ENCODE results near the gene PCDHB12. TPM values are rescaled to one million over a fixed set of nuclear protein-coding genes. Genes with fewer than 3 reads are reported as not detected.

PCDHB12 gene
- polyA plus RNA-seq, 12 donors: 1.9 to 3.8 (median 2.8) TPM; not detected in 1

GRCh38 chr5:141260458-141261237 is 52.1 kb downstream of the PCDHB12 start:
- no peak for DNase-seq

DNA sequence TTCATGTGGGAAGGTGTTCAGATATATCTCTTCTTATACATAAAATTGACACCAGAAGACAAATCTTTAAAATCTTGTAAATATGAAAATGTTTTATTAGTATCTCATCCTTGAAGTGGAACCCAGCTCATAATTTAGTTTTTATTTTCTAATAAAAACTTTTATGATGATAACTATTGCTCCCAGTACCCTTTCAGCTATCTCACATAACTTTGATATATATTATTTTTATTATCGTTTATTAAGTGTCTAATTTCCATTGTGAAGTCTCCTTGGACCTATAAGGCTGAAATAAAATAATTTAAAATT is 52.7 kb downstream of the PCDHB12 start:
- no peak for DNase-seq

Other genes starting within 250 kb of the PCDHB12 start
- gene PCDHAC2, start 242.2 kb upstream of the PCDHB12 start, polyA plus RNA-seq (ENCODE audit: insufficient read length in 12 of 12): 1 to 10 TPM in 6 of 12 donors, under 1 TPM in 4, not detected in 2; 0.66 to 9.4 (median 1.1) TPM
- under 1 TPM in 10 of 12 donors, not detected in 2; 0.05 to 0.23 (median 0.11) TPM for gene PCDHB1, start 157.3 kb upstream of the PCDHB12 start, polyA plus RNA-seq (ENCODE audit: insufficient read length in 12 of 12)
- gene PCDHB2, start 114.1 kb upstream of the PCDHB12 start, polyA plus RNA-seq (ENCODE audit: insufficient read length in 12 of 12): 1 to 10 TPM in 11 of 12 donors, not detected in 1; 2.9 to 5.8 (median 4.2) TPM
- 1 to 10 TPM in 10 of 12 donors, not detected in 2; 1.4 to 2.4 (median 2.1) TPM for gene PCDHB3, start 108.2 kb upstream of the PCDHB12 start, polyA plus RNA-seq (ENCODE audit: insufficient read length in 12 of 12)
- 1 to 10 TPM in 10 of 12 donors, not detected in 2; 2.6 to 4.6 (median 3.2) TPM for gene PCDHB4, start 86.9 kb upstream of the PCDHB12 start, polyA plus RNA-seq (ENCODE audit: insufficient read length in 12 of 12)
- gene PCDHB5, start 73.5 kb upstream of the PCDHB12 start, polyA plus RNA-seq (ENCODE audit: insufficient read length in 12 of 12): 1 to 10 TPM in 11 of 12 donors, not detected in 1; 3.1 to 5.1 (median 3.9) TPM
- 1 to 10 TPM in 11 of 12 donors, not detected in 1; 1.6 to 3.8 (median 1.9) TPM for gene PCDHB6, start 58.7 kb upstream of the PCDHB12 start, polyA plus RNA-seq (ENCODE audit: insufficient read length in 12 of 12)
- gene PCDHB7, start 36.1 kb upstream of the PCDHB12 start, polyA plus RNA-seq (ENCODE audit: insufficient read length in 12 of 12): 1 to 10 TPM in 11 of 12 donors, not detected in 1; 1.8 to 3.3 (median 2.4) TPM
- 1 to 10 TPM in 6 of 12 donors, under 1 TPM in 4, not detected in 2; 0.44 to 1.6 (median 1.2) TPM for gene PCDHB8, start 30.9 kb upstream of the PCDHB12 start, polyA plus RNA-seq (ENCODE audit: insufficient read length in 12 of 12)
- gene PCDHB16, start 26.3 kb upstream of the PCDHB12 start, polyA plus RNA-seq (ENCODE audit: insufficient read length in 12 of 12): 1 to 10 TPM in 11 of 12 donors, not detected in 1; 2.8 to 6.3 (median 3.9) TPM
- gene PCDHB9, start 21.6 kb upstream of the PCDHB12 start, polyA plus RNA-seq (ENCODE audit: insufficient read length in 12 of 12): 1 to 10 TPM in 10 of 12 donors, not detected in 2; 1.4 to 4.6 (median 2.3) TPM
- 1 to 10 TPM in 10 of 12 donors, not detected in 2; 3.2 to 5.7 (median 4.8) TPM for gene PCDHB10, start 16.4 kb upstream of the PCDHB12 start, polyA plus RNA-seq (ENCODE audit: insufficient read length in 12 of 12)
- 1 to 10 TPM in 11 of 12 donors, not detected in 1; 1.6 to 3.4 (median 2.5) TPM for gene PCDHB11, start 9.1 kb upstream of the PCDHB12 start, polyA plus RNA-seq (ENCODE audit: insufficient read length in 12 of 12)
- 1 to 10 TPM in 11 of 12 donors, not detected in 1; 2.2 to 4.3 (median 3.0) TPM for gene PCDHB13, start 5.2 kb downstream of the PCDHB12 start, polyA plus RNA-seq (ENCODE audit: insufficient read length in 12 of 12)
- 1 to 10 TPM in 11 of 12 donors, not detected in 1; 5.4 to 9.6 (median 7.0) TPM for gene PCDHB14, start 14.6 kb downstream of the PCDHB12 start, polyA plus RNA-seq (ENCODE audit: insufficient read length in 12 of 12)
- 10 to 100 TPM in 1 of 12 donors, 1 to 10 TPM in 10, not detected in 1; 5.8 to 12.3 (median 6.8) TPM for gene PCDHB15, start 36.7 kb downstream of the PCDHB12 start, polyA plus RNA-seq (ENCODE audit: insufficient read length in 12 of 12)
- gene SLC25A2, start 95.3 kb downstream of the PCDHB12 start, polyA plus RNA-seq (ENCODE audit: insufficient read length in 12 of 12): not detected
- gene TAF7, start 112.1 kb downstream of the PCDHB12 start, polyA plus RNA-seq (ENCODE audit: insufficient read length in 12 of 12): 100 to 1,000 TPM in 2 of 12 donors, 10 to 100 TPM in 9, not detected in 1; 77.9 to 106 (median 91.7) TPM
- under 1 TPM in 10 of 12 donors, not detected in 2; 0.44 to 0.86 (median 0.56) TPM for gene PCDHGA1, start 121.8 kb downstream of the PCDHB12 start, polyA plus RNA-seq (ENCODE audit: insufficient read length in 12 of 12)
- gene PCDHGA2, start 130.0 kb downstream of the PCDHB12 start, polyA plus RNA-seq (ENCODE audit: insufficient read length in 12 of 12): 1 to 10 TPM in 11 of 12 donors, not detected in 1; 1.6 to 5.9 (median 2.5) TPM
- 1 to 10 TPM in 10 of 12 donors, not detected in 2; 1.2 to 1.8 (median 1.4) TPM for gene PCDHGA3, start 135.1 kb downstream of the PCDHB12 start, polyA plus RNA-seq (ENCODE audit: insufficient read length in 12 of 12)
- 1 to 10 TPM in 1 of 12 donors, under 1 TPM in 9, not detected in 2; 0.32 to 1.0 (median 0.65) TPM for gene PCDHGB1, start 141.4 kb downstream of the PCDHB12 start, polyA plus RNA-seq (ENCODE audit: insufficient read length in 12 of 12)
- 1 to 10 TPM in 9 of 12 donors, under 1 TPM in 1, not detected in 2; 0.93 to 1.9 (median 1.5) TPM for gene PCDHGA4, start 146.3 kb downstream of the PCDHB12 start, polyA plus RNA-seq (ENCODE audit: insufficient read length in 12 of 12)
- 1 to 10 TPM in 10 of 12 donors, not detected in 2; 1.8 to 3.0 (median 2.1) TPM for gene PCDHGB2, start 151.3 kb downstream of the PCDHB12 start, polyA plus RNA-seq (ENCODE audit: insufficient read length in 12 of 12)
- 1 to 10 TPM in 10 of 12 donors, not detected in 2; 2.1 to 3.4 (median 2.7) TPM for gene PCDHGA5, start 155.4 kb downstream of the PCDHB12 start, polyA plus RNA-seq (ENCODE audit: insufficient read length in 12 of 12)
- 1 to 10 TPM in 8 of 12 donors, under 1 TPM in 2, not detected in 2; 0.94 to 2.0 (median 1.3) TPM for gene PCDHGB3, start 161.5 kb downstream of the PCDHB12 start, polyA plus RNA-seq (ENCODE audit: insufficient read length in 12 of 12)
- gene PCDHGA6, start 165.2 kb downstream of the PCDHB12 start, polyA plus RNA-seq (ENCODE audit: insufficient read length in 12 of 12): 1 to 10 TPM in 10 of 12 donors, not detected in 2; 2.5 to 5.4 (median 3.5) TPM
- 1 to 10 TPM in 10 of 12 donors, not detected in 2; 1.1 to 2.0 (median 1.6) TPM for gene PCDHGA7, start 174.0 kb downstream of the PCDHB12 start, polyA plus RNA-seq (ENCODE audit: insufficient read length in 12 of 12)
- 1 to 10 TPM in 11 of 12 donors, not detected in 1; 1.9 to 3.5 (median 2.3) TPM for gene PCDHGB4, start 179.0 kb downstream of the PCDHB12 start, polyA plus RNA-seq (ENCODE audit: insufficient read length in 12 of 12)
- gene PCDHGA8, start 183.9 kb downstream of the PCDHB12 start, polyA plus RNA-seq (ENCODE audit: insufficient read length in 12 of 12): 1 to 10 TPM in 1 of 12 donors, under 1 TPM in 9, not detected in 2; 0.34 to 1.1 (median 0.66) TPM
- gene PCDHGB5, start 189.2 kb downstream of the PCDHB12 start, polyA plus RNA-seq (ENCODE audit: insufficient read length in 12 of 12): 1 to 10 TPM in 11 of 12 donors, not detected in 1; 2.7 to 7.7 (median 4.0) TPM
- 1 to 10 TPM in 11 of 12 donors, not detected in 1; 2.8 to 5.2 (median 4.2) TPM for gene PCDHGA9, start 194.1 kb downstream of the PCDHB12 start, polyA plus RNA-seq (ENCODE audit: insufficient read length in 12 of 12)
- 1 to 10 TPM in 11 of 12 donors, not detected in 1; 2.8 to 7.7 (median 4.3) TPM for gene PCDHGB6, start 199.3 kb downstream of the PCDHB12 start, polyA plus RNA-seq (ENCODE audit: insufficient read length in 12 of 12)
- gene PCDHGA10, start 204.3 kb downstream of the PCDHB12 start, polyA plus RNA-seq (ENCODE audit: insufficient read length in 12 of 12): 1 to 10 TPM in 11 of 12 donors, not detected in 1; 1.3 to 3.4 (median 1.8) TPM
- 10 to 100 TPM in 3 of 12 donors, 1 to 10 TPM in 8, not detected in 1; 6.5 to 14.7 (median 8.6) TPM for gene PCDHGB7, start 209.0 kb downstream of the PCDHB12 start, polyA plus RNA-seq (ENCODE audit: insufficient read length in 12 of 12)
- gene PCDHGA11, start 212.3 kb downstream of the PCDHB12 start, polyA plus RNA-seq (ENCODE audit: insufficient read length in 12 of 12): 1 to 10 TPM in 10 of 12 donors, not detected in 2; 2.6 to 5.1 (median 3.4) TPM
- 1 to 10 TPM in 10 of 12 donors, not detected in 2; 1.2 to 4.6 (median 2.1) TPM for gene PCDHGA12, start 221.8 kb downstream of the PCDHB12 start, polyA plus RNA-seq (ENCODE audit: insufficient read length in 12 of 12)